Astrocyte (in vitro differentiated cells and primary cell): Measurements from ENCODE around the gene CDKN2B-AS1. TPM values are rescaled to one million over a fixed set of nuclear protein-coding genes. Genes with fewer than 3 reads are reported as not detected.

ENCODE experiments used
- DNase-seq: peaks from one replicate; pipeline ENCODE4 v3.0.0-alpha.2; 2010; ENCODE audit warnings: low read depth
- FAIRE-seq: peaks from 2 replicates; lab custom pipeline; 2011; peaks lifted over from hg19 to GRCh38; lab: Jason Lieb, UNC
- H2AFZ ChIP-seq: 2 replicates; pipeline ENCODE4 v1.6.0; 2012; ENCODE audit warnings: low read depth, low read length, inconsistent platforms
- H3K27ac ChIP-seq: 2 replicates; pipeline ENCODE4 v1.5.1; 2011; ENCODE audit warnings: low read depth, low read length, inconsistent platforms
- H3K27me3 ChIP-seq: 2 replicates; pipeline ENCODE4 v1.6.0; 2011; ENCODE audit warnings: low read length, inconsistent platforms; ENCODE audit not compliant: insufficient read depth
- H3K36me3 ChIP-seq: 2 replicates; pipeline ENCODE4 v1.5.1; 2011; ENCODE audit warnings: low read length, inconsistent platforms; ENCODE audit not compliant: insufficient read depth
- H3K4me1 ChIP-seq: 2 replicates; pipeline ENCODE4 v1.5.1; 2011; ENCODE audit warnings: low read length, inconsistent platforms; ENCODE audit not compliant: insufficient read depth
- H3K4me2 ChIP-seq: 2 replicates; pipeline ENCODE4 v1.6.0; 2012; ENCODE audit warnings: low read length, inconsistent platforms
- H3K4me3 ChIP-seq: 2 replicates; pipeline ENCODE4 v1.5.1; 2011; ENCODE audit warnings: low read depth, mild to moderate bottlenecking, low read length, inconsistent platforms; ENCODE audit not compliant: insufficient read depth
- H3K79me2 ChIP-seq: 2 replicates; pipeline ENCODE4 v1.6.0; 2012; ENCODE audit warnings: mild to moderate bottlenecking, low read length, inconsistent platforms; ENCODE audit not compliant: insufficient read depth
- H3K9ac ChIP-seq: 2 replicates; pipeline ENCODE4 v1.6.0; 2012; ENCODE audit warnings: mild to moderate bottlenecking, low read length, inconsistent platforms
- H3K9me3 ChIP-seq: 2 replicates; pipeline ENCODE4 v1.5.1; 2012; ENCODE audit warnings: low read depth, mild to moderate bottlenecking, low read length, inconsistent platforms; ENCODE audit not compliant: insufficient read depth
- H4K20me1 ChIP-seq: 2 replicates; pipeline ENCODE4 v1.6.0; 2012; ENCODE audit warnings: low read length, inconsistent platforms; ENCODE audit not compliant: insufficient read depth
- H3K27ac Mint-ChIP-seq: one replicate; pipeline ENCODE4 v1.8.0; 2021; ENCODE audit warnings: mild to moderate bottlenecking, mixed read lengths; ENCODE audit not compliant: unreplicated experiment
- H3K27me3 Mint-ChIP-seq: one replicate; pipeline ENCODE4 v1.8.0; 2021; ENCODE audit warnings: low read depth, mixed read lengths; ENCODE audit not compliant: unreplicated experiment
- H3K36me3 Mint-ChIP-seq: one replicate; pipeline ENCODE4 v1.8.0; 2021; ENCODE audit warnings: low read depth, mixed read lengths; ENCODE audit not compliant: unreplicated experiment
- H3K4me1 Mint-ChIP-seq: one replicate; pipeline ENCODE4 v1.8.0; 2021; ENCODE audit warnings: low read depth, mixed read lengths; ENCODE audit not compliant: unreplicated experiment
- H3K4me3 Mint-ChIP-seq: one replicate; pipeline ENCODE4 v1.8.0; 2021; ENCODE audit warnings: mild to moderate bottlenecking, moderate library complexity, mixed read lengths; ENCODE audit not compliant: unreplicated experiment
- H3K9me3 Mint-ChIP-seq: one replicate; pipeline ENCODE4 v1.8.0; 2021; ENCODE audit warnings: mild to moderate bottlenecking, mixed read lengths; ENCODE audit not compliant: unreplicated experiment
- EZH2 ChIP-seq: IDR thresholded peaks from 2 replicates; pipeline ENCODE4 v1.6.1; 2012; ENCODE audit warnings: mild to moderate bottlenecking, low read length, inconsistent platforms; ENCODE audit not compliant: insufficient read depth
- total RNA-seq: library from RNA; stranded (reverse); gene quantifications from 2 replicates; pipeline ENCODE4 v1.2.1, GENCODE V29; 2021
- TF ChIP-seq, protein P1 (sequence below): IDR thresholded peaks from 2 replicates; pipeline ENCODE4 v1.5.1; 2011; ENCODE audit warnings: low read depth, mild to moderate bottlenecking, inconsistent platforms, low read length, moderate library complexity; ENCODE audit not compliant: insufficient read depth

CDKN2B-AS1 gene
- total RNA-seq, 1 donor from 2014 or later, result 2.3 TPM

DNA sequence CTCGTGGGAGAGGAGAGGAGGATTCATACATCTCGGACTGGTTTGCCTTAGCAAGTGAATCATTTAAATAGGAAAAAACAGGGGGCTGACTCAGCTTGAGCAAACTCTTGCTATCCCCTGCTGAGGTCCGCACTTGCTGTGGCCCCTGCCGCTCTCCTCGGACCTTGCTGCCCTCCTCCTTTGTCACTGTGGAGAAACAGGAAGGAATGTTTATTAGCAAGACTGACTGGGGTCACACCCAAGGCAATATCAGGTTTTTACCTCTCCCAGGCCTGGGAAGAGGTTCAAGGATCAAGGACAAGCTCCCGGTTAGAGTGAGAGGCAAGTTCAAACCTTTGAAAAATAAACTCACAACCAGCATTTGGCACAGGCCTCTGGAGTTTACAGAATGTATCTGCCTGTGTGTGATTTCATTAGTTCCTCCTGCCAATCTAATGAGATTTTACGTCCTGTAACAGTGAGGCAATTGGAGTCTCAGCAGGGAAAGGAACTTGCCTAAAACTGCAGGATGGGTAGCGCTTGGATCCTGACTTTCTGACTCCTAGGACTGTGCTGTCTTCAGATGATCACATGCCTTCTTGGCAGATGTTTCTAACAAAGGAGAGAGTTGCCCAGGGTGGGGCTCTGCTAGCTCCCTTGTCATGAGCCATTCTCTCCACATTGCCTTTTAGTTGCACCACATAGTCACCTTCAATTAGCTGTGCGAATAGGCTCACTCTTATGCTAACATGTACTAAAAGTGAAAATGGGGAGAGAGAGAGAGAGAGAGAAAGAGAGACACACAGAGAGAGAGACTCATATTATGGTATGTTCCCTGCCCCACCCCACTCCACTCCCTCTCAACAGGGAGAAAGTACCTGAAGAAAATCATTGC, 123.2 kb downstream of the CDKN2B-AS1 start:
- FAIRE-seq (peak; percentile 76), DNase-seq (peak; percentile 84)
- Histone ChIP-seq H3K4me3 (peak overlapping the region; percentile 6), H3K9ac (peak overlapping the region; percentile 76), H3K4me1 (peaks cover 39% of the 10 kb centered on the region), H3K9me3 (no peaks in the 10 kb centered on the region), H3K79me2 (no peaks in the 10 kb centered on the region), H2AFZ (peak overlapping the region; percentile 31), H4K20me1 (no peaks in the 10 kb centered on the region), H3K36me3 (no peaks in the 10 kb centered on the region), H3K4me2 (peak overlapping the region; percentile 61), H3K27me3 (no peaks in the 10 kb centered on the region), H3K27ac (peak overlapping the region; percentile 89)
- peak overlapping the region; percentile 69 for H3K4me3 Mint-ChIP-seq
- H3K27me3 Mint-ChIP-seq, result no peaks in the 10 kb centered on the region
- peaks cover 6% of the 10 kb centered on the region for H3K9me3 Mint-ChIP-seq
- no peak for TF ChIP-seq EZH2
- TF ChIP-seq, protein P1, sequence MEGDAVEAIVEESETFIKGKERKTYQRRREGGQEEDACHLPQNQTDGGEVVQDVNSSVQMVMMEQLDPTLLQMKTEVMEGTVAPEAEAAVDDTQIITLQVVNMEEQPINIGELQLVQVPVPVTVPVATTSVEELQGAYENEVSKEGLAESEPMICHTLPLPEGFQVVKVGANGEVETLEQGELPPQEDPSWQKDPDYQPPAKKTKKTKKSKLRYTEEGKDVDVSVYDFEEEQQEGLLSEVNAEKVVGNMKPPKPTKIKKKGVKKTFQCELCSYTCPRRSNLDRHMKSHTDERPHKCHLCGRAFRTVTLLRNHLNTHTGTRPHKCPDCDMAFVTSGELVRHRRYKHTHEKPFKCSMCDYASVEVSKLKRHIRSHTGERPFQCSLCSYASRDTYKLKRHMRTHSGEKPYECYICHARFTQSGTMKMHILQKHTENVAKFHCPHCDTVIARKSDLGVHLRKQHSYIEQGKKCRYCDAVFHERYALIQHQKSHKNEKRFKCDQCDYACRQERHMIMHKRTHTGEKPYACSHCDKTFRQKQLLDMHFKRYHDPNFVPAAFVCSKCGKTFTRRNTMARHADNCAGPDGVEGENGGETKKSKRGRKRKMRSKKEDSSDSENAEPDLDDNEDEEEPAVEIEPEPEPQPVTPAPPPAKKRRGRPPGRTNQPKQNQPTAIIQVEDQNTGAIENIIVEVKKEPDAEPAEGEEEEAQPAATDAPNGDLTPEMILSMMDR, result no peak
- H3K36me3 Mint-ChIP-seq, result peaks cover 4% of the 10 kb centered on the region
- H3K4me1 Mint-ChIP-seq, result peaks cover 60% of the 10 kb centered on the region
- H3K27ac Mint-ChIP-seq, result peak overlapping the region; percentile 98

DNA sequence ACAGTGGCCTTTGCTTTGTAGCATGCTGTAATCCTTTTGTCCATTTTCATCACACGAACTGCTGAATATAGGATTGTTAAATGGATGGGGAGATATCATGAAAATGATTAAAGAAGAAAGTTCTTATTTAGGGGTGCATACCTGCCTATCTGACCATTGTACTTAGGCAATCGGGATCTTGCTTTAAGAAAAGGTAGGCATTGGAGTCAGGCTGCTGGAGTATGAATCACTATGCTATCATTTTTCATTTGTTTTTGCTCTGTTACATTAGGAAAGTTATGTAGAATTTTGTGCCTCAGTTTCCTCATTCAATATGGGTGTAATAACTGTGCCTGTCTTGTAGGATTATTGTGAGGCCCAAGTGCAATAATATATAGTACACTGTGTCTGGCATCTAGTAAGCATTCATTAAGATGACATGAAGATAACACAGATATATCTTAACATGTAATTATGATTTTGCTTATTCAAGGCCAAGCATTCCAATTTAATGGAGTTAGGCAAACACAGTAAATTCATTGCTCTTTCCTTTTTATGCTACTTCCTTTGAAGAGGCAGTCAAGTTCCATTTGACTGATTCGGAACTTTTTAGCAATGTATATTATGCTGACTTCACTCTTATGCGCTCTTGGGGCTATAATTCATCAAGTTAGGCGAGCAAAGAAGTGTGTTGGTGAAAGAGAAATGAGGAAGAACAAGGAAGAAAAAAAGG, 124.4 kb downstream of the CDKN2B-AS1 start:
- H3K27me3 ChIP-seq, result no peaks in the 10 kb centered on the region
- peaks cover 39% of the 10 kb centered on the region for H3K4me1 ChIP-seq
- H3K4me3 Mint-ChIP-seq, result no peak overlapping the region
- DNase-seq (no peak), FAIRE-seq (peak; percentile 39)
- peak overlapping the region; percentile 76 for H3K9ac ChIP-seq
- no peaks in the 10 kb centered on the region for H3K36me3 ChIP-seq
- H3K27me3 Mint-ChIP-seq, result no peaks in the 10 kb centered on the region
- H3K79me2 ChIP-seq, result no peaks in the 10 kb centered on the region
- no peak overlapping the region for H2AFZ ChIP-seq
- no peaks in the 10 kb centered on the region for H3K9me3 ChIP-seq
- peak overlapping the region; percentile 98 for H3K27ac Mint-ChIP-seq
- no peaks in the 10 kb centered on the region for H4K20me1 ChIP-seq
- no peak overlapping the region for H3K4me3 ChIP-seq
- H3K4me2 ChIP-seq, result peak overlapping the region; percentile 5
- H3K4me1 Mint-ChIP-seq, result peaks cover 52% of the 10 kb centered on the region
- peaks cover 6% of the 10 kb centered on the region for H3K9me3 Mint-ChIP-seq
- TF ChIP-seq, protein P1, result no peak
- TF ChIP-seq EZH2, result no peak
- peaks cover 4% of the 10 kb centered on the region for H3K36me3 Mint-ChIP-seq
- H3K27ac ChIP-seq, result peak overlapping the region; percentile 89
